ENCODE data around the gene TEP1.

The TEP1 gene

GRCh38 chr14:20356422-20356821, 56.9 kb downstream of the TEP1 start:
- TF ChIP-seq EZH2phosphoT487 (conservative IDR thresholded peaks at IDR 0.05; ENCODE audit: low read length) = no peak
- no peak for TF ChIP-seq CTCF (IDR thresholded peaks at IDR 0.05; ENCODE audit: insufficient read depth, low read length, poor library complexity, severe bottlenecking)
- Histone ChIP-seq H3K36me3 (ENCODE audit: low read length) (peaks cover 43% of the 10 kb centered on the region), H3K9ac (ENCODE audit: low read length) (no peak overlapping the region), H3K27me3 (ENCODE audit: low read length) (no peaks in the 10 kb centered on the region), H2AFZ (ENCODE audit: low read depth, low read length, severe bottlenecking) (no peak overlapping the region), H3K9me3 (ENCODE audit: insufficient read depth, low read length) (no peaks in the 10 kb centered on the region), H3K27ac (ENCODE audit: low read depth, low read length) (no peak overlapping the region), H4K20me1 (ENCODE audit: low read depth, low read length) (no peaks in the 10 kb centered on the region), H3K4me3 (ENCODE audit: insufficient read depth, low read length, poor library complexity, severe bottlenecking) (no peak overlapping the region), H3K4me2 (ENCODE audit: low read depth, low read length, poor library complexity, severe bottlenecking) (no peak overlapping the region), H3K9me2 (replicated peaks; ENCODE audit: insufficient read depth, low read length) (no peaks in the 10 kb centered on the region), H3K79me2 (ENCODE audit: insufficient read depth, low read length) (no peaks in the 10 kb centered on the region), H3F3A (ENCODE audit: insufficient read depth) (peaks cover under 1% of the 10 kb centered on the region; the same call in 1 of the 2 replicates)

- H3F3A ChIP-seq (ENCODE audit: insufficient read depth) = no peaks in the 10 kb centered on the region
- no peaks in the 10 kb centered on the region; the same call in 1 of the 2 replicates for H4K20me1 ChIP-seq (ENCODE audit: low read depth, low read length)
- H3K36me3 ChIP-seq (ENCODE audit: low read length) = peaks cover 47% of the 10 kb centered on the region
- no peak overlapping the region for H3K9ac ChIP-seq (ENCODE audit: low read length)
- no peaks in the 10 kb centered on the region for H3K27me3 ChIP-seq (ENCODE audit: low read length)
- no peaks in the 10 kb centered on the region for H3K9me3 ChIP-seq (ENCODE audit: insufficient read depth, low read length)
- TF ChIP-seq EZH2phosphoT487 (conservative IDR thresholded peaks at IDR 0.05; ENCODE audit: low read length) (no peak), CTCF (IDR thresholded peaks at IDR 0.05; ENCODE audit: insufficient read depth, low read length, poor library complexity, severe bottlenecking) (no peak)
- H3K9me2 ChIP-seq (replicated peaks; ENCODE audit: insufficient read depth, low read length) = no peaks in the 10 kb centered on the region
- no peaks in the 10 kb centered on the region for H3K79me2 ChIP-seq (ENCODE audit: insufficient read depth, low read length)
- H3K4me2 ChIP-seq (ENCODE audit: low read depth, low read length, poor library complexity, severe bottlenecking) = no peak overlapping the region
- H2AFZ ChIP-seq (ENCODE audit: low read depth, low read length, severe bottlenecking) = no peak overlapping the region
- no peak overlapping the region for H3K27ac ChIP-seq (ENCODE audit: low read depth, low read length)
- no peak overlapping the region for H3K4me3 ChIP-seq (ENCODE audit: insufficient read depth, low read length, poor library complexity, severe bottlenecking)
Measured at GRCh38 chr14:20350860-20351259, 62.4 kb downstream of the TEP1 start.

- Histone ChIP-seq H3F3A (ENCODE audit: insufficient read depth) (no peaks in the 10 kb centered on the region), H3K4me2 (ENCODE audit: low read depth, low read length, poor library complexity, severe bottlenecking) (no peak overlapping the region), H3K27me3 (ENCODE audit: low read length) (no peaks in the 10 kb centered on the region), H3K9ac (ENCODE audit: low read length) (no peak overlapping the region), H4K20me1 (ENCODE audit: low read depth, low read length) (no peaks in the 10 kb centered on the region; the same call in 1 of the 2 replicates), H3K4me3 (ENCODE audit: insufficient read depth, low read length, poor library complexity, severe bottlenecking) (no peak overlapping the region), H2AFZ (ENCODE audit: low read depth, low read length, severe bottlenecking) (no peak overlapping the region), H3K27ac (ENCODE audit: low read depth, low read length) (no peak overlapping the region), H3K9me3 (ENCODE audit: insufficient read depth, low read length) (no peaks in the 10 kb centered on the region), H3K9me2 (replicated peaks; ENCODE audit: insufficient read depth, low read length) (no peaks in the 10 kb centered on the region), H3K36me3 (ENCODE audit: low read length) (peaks cover 44% of the 10 kb centered on the region), H3K79me2 (ENCODE audit: insufficient read depth, low read length) (peaks cover 2% of the 10 kb centered on the region; the same call in 1 of the 2 replicates)
- TF ChIP-seq CTCF (IDR thresholded peaks at IDR 0.05; ENCODE audit: insufficient read depth, low read length, poor library complexity, severe bottlenecking) = no peak
- TF ChIP-seq EZH2phosphoT487 (conservative IDR thresholded peaks at IDR 0.05; ENCODE audit: low read length) = no peak
Measured at GRCh38 chr14:20350282-20350681, 63.0 kb downstream of the TEP1 start.

Data from SU-DHL-6 (cell line).